Tibial nerve (tissue), 4 donors: ENCODE results near the gene MFN1. TPM values are rescaled to one million over a fixed set of nuclear protein-coding genes. Genes with fewer than 3 reads are reported as not detected.
A peak's percentile ranks its signal among the peaks of the same experiment; 100 is the strongest.

Source experiments
- DNase-seq, 2 donors: peaks; one replicate each; pipeline ENCODE4 v3.0.0-alpha.2; 2019; ENCODE audit warnings: low spot score in 2 of 2
- H3K27ac ChIP-seq, 4 donors: fragments of 200-600 bp; sonication (generic) in 3 of 4; one replicate each; pipeline ENCODE4 v1.5.1; 2017 to 2019; ENCODE audit warnings: mild to moderate bottlenecking in 1 of 4
- H3K27me3 ChIP-seq, 2 donors: fragments of 200-600 bp; sonication (generic) in 1 of 2; one replicate each; pipeline versions ENCODE4 v1.5.1 to v1.6.0; 2017 to 2019
- H3K36me3 ChIP-seq, 3 donors: fragments of 200-600 bp; sonication (generic); one replicate each; pipeline ENCODE4 v1.5.1; 2018 to 2019
- H3K4me1 ChIP-seq, 4 donors: fragments of 200-600 bp; sonication (generic) in 3 of 4; one replicate each; pipeline ENCODE4 v1.5.1; 2017 to 2019
- H3K4me3 ChIP-seq, 4 donors: fragments of 200-600 bp; sonication (generic) in 3 of 4; one replicate each; pipeline ENCODE4 v1.5.1; 2017 to 2019; ENCODE audit warnings: mild to moderate bottlenecking in 1 of 4, moderate library complexity in 1 of 4
- H3K9me3 ChIP-seq, 4 donors: fragments of 200-600 bp; sonication (generic) in 3 of 4; one replicate each; pipeline ENCODE4 v1.5.1; 2017 to 2019
- CTCF ChIP-seq, 5 experiments: fragments of 200-600 bp in 3 of 5; fragments of 450-650 bp in 2 of 5; sonication (generic) in 3 of 5; IDR thresholded peaks; one replicate each; pipeline ENCODE4 v1.5.1; 2016 to 2019; ENCODE audit warnings: antibody characterized with exemption in 5 of 5, mild to moderate bottlenecking in 3 of 5, moderate library complexity in 2 of 5
- EP300 ChIP-seq, 2 donors: sonication (generic); formaldehyde crosslinking; IDR thresholded peaks; one replicate each; pipeline ENCODE4 v1.6.1; 2017; ENCODE audit warnings: antibody characterized with exemption in 2 of 2, mild to moderate bottlenecking in 1 of 2
- POLR2A ChIP-seq, 2 donors: fragments of 450-650 bp; IDR thresholded peaks; one replicate each; pipeline ENCODE4 v1.6.1; 2017; ENCODE audit warnings: antibody characterized with exemption in 2 of 2, mild to moderate bottlenecking in 2 of 2, moderate library complexity in 2 of 2
- WGBS, 2 donors: methylation state at CpG; one replicate each; pipeline ENCODE4 v1.1.5; 2018; 5-methylcytosine and 5-hydroxymethylcytosine counted together
- total RNA-seq, 4 donors: library from RNA; depleted of rRNA; stranded (reverse); fragments of >200 nt; gene quantifications; one replicate each; pipeline ENCODE4 v1.1.0, GENCODE V29; 2016

MFN1 gene
- total RNA-seq, 4 donors from 2014 or later: 20.0 to 41.7 (median 39.2) TPM

DNA sequence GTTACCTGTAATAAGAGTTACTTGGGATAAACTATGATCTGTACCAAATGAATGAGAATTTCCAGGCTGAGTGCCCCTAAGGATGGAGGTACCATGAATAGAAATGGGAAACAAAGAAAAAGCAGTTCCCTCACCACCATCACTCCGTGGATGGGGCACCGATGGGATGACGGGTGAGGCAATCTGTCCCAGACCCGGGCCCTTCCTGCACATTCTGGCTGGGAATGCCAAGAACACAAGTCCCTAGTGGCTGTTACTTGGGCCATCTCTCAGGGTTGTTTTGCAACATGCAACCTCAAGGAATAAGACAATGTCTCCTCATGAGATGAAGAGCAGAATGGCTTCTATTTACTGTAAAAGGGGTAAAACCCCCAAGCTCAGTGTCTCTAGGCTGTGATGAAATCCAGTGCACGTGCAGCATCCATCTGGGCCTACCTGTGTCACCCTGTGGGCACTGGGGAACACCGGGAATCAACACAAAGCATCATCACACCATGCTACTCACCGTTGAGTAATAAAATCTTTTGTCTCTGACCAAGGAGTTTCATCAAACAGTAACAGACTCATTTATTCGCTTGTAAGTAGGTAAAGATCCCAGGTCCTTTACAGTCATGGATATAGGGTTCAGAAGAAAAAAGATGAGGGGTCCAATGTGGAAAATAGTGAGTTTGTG is 81.5 kb downstream of the MFN1 start:
- TF ChIP-seq CTCF (IDR thresholded peaks at IDR 0.05) (no peak), EP300 (IDR thresholded peaks at IDR 0.05) (no peak), POLR2A (IDR thresholded peaks at IDR 0.05) (no peak)
- WGBS, 2 donors: 84 to 88% methylated on average over 8 of the region's 8 CpGs
- Histone ChIP-seq H3K4me3 (no peak overlapping the region), H3K4me1 (peaks cover 0 to 52% (median 20%) of the 10 kb centered on the region in 4 donors), H3K9me3 (no peaks in the 10 kb centered on the region), H3K36me3 (peaks cover 0 to 20% (median 0%) of the 10 kb centered on the region in 3 donors), H3K27ac (no peak overlapping the region), H3K27me3 (no peaks in the 10 kb centered on the region)
- no peak for DNase-seq

DNA sequence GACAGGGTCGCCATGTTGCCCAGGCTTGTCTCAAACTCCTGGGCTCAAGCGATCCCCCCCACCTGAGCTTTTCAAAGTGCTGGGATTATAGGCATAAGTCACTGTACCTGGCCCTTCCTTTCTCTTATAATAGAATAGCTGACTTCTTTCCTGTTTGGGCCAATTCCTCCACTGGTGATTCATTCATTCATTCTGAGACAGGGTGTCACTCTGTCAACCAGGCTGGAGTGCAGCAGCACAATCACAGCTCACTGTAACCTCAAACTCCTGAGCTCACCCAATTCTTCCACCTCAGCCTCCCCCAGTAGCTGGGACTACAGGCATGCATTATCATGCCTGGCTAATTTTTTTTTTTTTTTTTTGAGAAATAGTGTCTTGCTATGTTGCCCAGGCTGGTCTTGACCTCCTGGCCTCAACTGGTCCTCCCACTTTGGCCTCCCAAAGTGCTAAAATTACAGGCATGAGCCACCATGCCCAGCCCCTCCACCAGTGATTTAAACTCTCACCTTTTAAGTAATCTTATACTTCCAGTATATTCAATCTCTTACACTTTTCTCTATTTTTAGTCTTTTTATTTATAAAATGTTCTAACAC is 82.9 kb downstream of the MFN1 start:
- H3K27me3 ChIP-seq: no peaks in the 10 kb centered on the region
- H3K36me3 ChIP-seq: peaks cover 0 to 6% (median 0%) of the 10 kb centered on the region in 3 donors
- H3K27ac ChIP-seq: peak overlapping the region in 1 of 4 donors; percentile 76
- H3K4me1 ChIP-seq: peaks cover 0 to 65% (median 22%) of the 10 kb centered on the region in 4 donors
- H3K9me3 ChIP-seq: no peaks in the 10 kb centered on the region
- DNase-seq: no peak
- no peak overlapping the region for H3K4me3 ChIP-seq
- WGBS, 2 donors: 97 to 98% methylated on average over 2 of the region's 2 CpGs
- TF ChIP-seq POLR2A (IDR thresholded peaks at IDR 0.05): no peak
- TF ChIP-seq CTCF (IDR thresholded peaks at IDR 0.05): no peak
- TF ChIP-seq EP300 (IDR thresholded peaks at IDR 0.05): no peak

GRCh38 chr3:179432021-179432420 is 84.5 kb downstream of the MFN1 start:
- TF ChIP-seq EP300 (IDR thresholded peaks at IDR 0.05): peak in 1 of 2 donors; percentile 54
- no peak for TF ChIP-seq CTCF (IDR thresholded peaks at IDR 0.05)
- Histone ChIP-seq H3K4me1 (peaks cover 0 to 82% (median 30%) of the 10 kb centered on the region in 4 donors), H3K27ac (peak overlapping the region in 3 of 4 donors; percentile 25 to 76 (median 48))

DNA sequence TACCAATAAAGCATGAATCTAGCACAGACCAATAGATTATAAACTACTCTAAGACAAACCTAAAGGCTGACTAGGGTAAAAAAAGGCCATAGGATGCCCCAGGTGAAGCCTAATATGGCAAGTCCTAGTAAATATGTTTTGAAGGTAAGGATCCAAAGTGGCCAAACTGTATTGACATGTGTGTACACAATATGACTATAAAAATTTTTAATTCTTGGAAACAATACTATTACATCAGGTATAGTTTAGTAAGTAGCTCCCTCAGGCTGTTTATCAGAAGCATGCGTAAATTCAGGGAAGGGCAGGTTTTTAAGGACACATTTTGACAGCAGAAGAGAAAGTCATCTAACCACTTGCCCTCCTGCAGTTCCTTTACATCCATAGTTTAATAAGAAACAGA is 84.9 kb downstream of the MFN1 start:
- WGBS, 2 donors: 67 to 90% methylated on average over 1 of the region's 1 CpG
- H3K9me3 ChIP-seq: no peaks in the 10 kb centered on the region
- no peak for TF ChIP-seq POLR2A (IDR thresholded peaks at IDR 0.05)
- TF ChIP-seq EP300 (IDR thresholded peaks at IDR 0.05): no peak
- TF ChIP-seq CTCF (IDR thresholded peaks at IDR 0.05): no peak
- peak overlapping the region in 3 of 4 donors; percentile 25 to 76 (median 48) for H3K27ac ChIP-seq
- no peaks in the 10 kb centered on the region for H3K27me3 ChIP-seq
- no peaks in the 10 kb centered on the region for H3K36me3 ChIP-seq
- no peak for DNase-seq
- H3K4me3 ChIP-seq: no peak overlapping the region
- peaks cover 0 to 85% (median 33%) of the 10 kb centered on the region in 4 donors for H3K4me1 ChIP-seq

More at GRCh38 chr3:179432021-179432420, 84.5 kb downstream of the MFN1 start:
- no peak overlapping the region for H3K4me3 ChIP-seq
- DNase-seq: peak in 1 of 2 donors; percentile 23
- H3K36me3 ChIP-seq: no peaks in the 10 kb centered on the region
- no peaks in the 10 kb centered on the region for H3K27me3 ChIP-seq
- 19 to 31% methylated on average over 3 of the region's 3 CpGs for WGBS, 2 donors
- no peaks in the 10 kb centered on the region for H3K9me3 ChIP-seq

DNA sequence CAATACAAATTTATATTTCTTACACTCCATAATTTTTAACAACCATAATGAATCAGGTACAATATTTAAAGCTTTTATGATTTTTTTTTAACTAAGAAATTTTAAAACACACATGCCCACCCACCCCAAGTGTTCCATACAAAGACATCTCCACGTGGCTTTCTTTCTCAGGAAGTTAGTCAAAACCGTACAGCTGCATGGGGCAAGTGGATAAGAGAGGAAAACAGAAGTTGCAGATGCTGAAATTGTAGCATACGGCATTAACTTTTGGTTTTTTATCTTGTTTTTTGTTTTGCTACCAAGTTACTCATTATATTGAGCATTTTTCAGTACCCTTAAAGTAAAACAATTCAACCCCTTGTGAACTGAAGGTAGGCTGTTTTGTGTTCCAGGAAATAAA is 89.0 kb downstream of the MFN1 start:
- Histone ChIP-seq H3K27me3 (no peaks in the 10 kb centered on the region), H3K36me3 (no peaks in the 10 kb centered on the region), H3K27ac (peak overlapping the region in 3 of 4 donors; percentile 13 to 79 (median 49)), H3K4me3 (no peak overlapping the region), H3K4me1 (peaks cover 0 to 95% (median 36%) of the 10 kb centered on the region in 4 donors), H3K9me3 (no peaks in the 10 kb centered on the region)
- TF ChIP-seq POLR2A (IDR thresholded peaks at IDR 0.05) (no peak), EP300 (IDR thresholded peaks at IDR 0.05) (no peak), CTCF (IDR thresholded peaks at IDR 0.05) (no peak)
- no peak for DNase-seq
- 32 to 35% methylated on average over 3 of the region's 3 CpGs for WGBS, 2 donors
